PC-3 (cell line): ENCODE results near the gene PTTG2.

Source experiments
- CTCF ChIP-seq: fragments of 300-600 bp; sonication (generic); conservative IDR thresholded peaks from 2 replicates; pipeline ENCODE4 v1.5.1; 2017; ENCODE audit warnings: antibody characterized with exemption, low read depth, mild to moderate bottlenecking, low read length
- EZH2 ChIP-seq: fragments of 300-600 bp; sonication (generic); IDR thresholded peaks from one replicate; pipeline ENCODE4 v1.6.1; 2017; ENCODE audit warnings: antibody characterized with exemption, mild to moderate bottlenecking, low read length; ENCODE audit not compliant: unreplicated experiment

GRCh38 chr4:37966044-37966443, 5.8 kb downstream of the PTTG2 start:
- TF ChIP-seq CTCF (no peak), EZH2 (no peak)
